Kidney epithelial cell (primary cell): ENCODE results near the gene SPATA21. TPM values are rescaled to one million over a fixed set of nuclear protein-coding genes. Genes with fewer than 3 reads are reported as not detected.

Source experiments
- DNase-seq: peaks from one replicate; pipeline ENCODE4 v3.0.0-alpha.2; 2010; ENCODE audit warnings: low read depth
- H3K27me3 ChIP-seq: 2 replicates; pipeline ENCODE4 v1.6.0; 2011; ENCODE audit warnings: low read length; ENCODE audit not compliant: control insufficient read depth, insufficient read depth
- H3K36me3 ChIP-seq: 2 replicates; pipeline ENCODE4 v1.5.1; 2011; ENCODE audit warnings: low read length; ENCODE audit not compliant: control insufficient read depth, insufficient read depth
- H3K4me3 ChIP-seq: 2 replicates; pipeline ENCODE4 v1.5.1; 2011; ENCODE audit warnings: low read depth, mild to moderate bottlenecking, control low read depth, low read length
- CTCF ChIP-seq: IDR thresholded peaks from 2 replicates; pipeline ENCODE4 v1.5.1; 2011; ENCODE audit warnings: mild to moderate bottlenecking, moderate library complexity, low read length, control low read depth, inconsistent platforms; ENCODE audit not compliant: insufficient read depth, poor library complexity, severe bottlenecking
- total RNA-seq: library from RNA; depleted of rRNA; stranded (reverse); fragments of >200 nt; gene quantifications from 2 replicates; pipeline ENCODE4 v1.2.3, GENCODE V29; 2015

Gene SPATA21
- total RNA-seq, 1 donor from 2014 or later = not detected

DNA sequence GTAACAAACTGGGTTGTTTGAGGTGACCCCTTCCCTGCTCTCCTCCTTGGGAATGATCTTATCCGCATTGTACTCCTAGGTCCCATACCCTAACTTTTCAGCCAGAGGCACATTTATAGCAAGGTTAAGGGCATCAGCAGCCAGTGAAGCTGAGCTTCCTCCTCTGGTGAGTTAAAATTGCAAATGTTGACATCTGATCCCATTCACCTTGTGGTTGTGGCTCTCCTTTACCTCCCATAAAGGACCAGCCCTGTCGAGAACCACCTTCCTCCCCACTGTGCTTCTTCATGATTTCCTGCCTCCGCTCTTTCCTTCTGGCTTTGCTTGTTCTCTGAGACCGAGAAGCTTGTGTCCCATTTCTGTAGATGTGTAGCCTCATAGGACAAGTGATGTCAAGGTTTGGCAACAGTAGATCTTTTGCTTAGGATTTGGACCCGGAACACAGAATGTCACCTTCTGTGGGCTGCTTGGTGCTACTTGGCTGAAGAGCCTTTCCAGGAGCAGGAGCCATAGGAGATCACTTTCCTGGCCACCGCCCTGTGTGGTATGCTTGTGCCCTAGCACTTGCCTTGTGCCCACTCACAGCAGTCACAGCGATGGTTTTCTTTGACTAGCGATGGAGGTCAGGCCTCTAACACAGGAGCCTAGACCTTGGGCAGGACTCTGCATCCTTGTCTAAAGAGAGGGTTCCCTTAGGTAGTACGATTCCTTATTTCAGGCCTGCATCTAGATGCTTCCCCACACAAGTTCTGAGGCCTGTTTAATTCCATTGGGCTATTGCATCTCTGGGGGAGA is 51.4 kb downstream of the SPATA21 start:
- no peaks in the 10 kb centered on the region for H3K27me3 ChIP-seq
- TF ChIP-seq CTCF = no peak
- no peaks in the 10 kb centered on the region for H3K36me3 ChIP-seq
- no peak overlapping the region for H3K4me3 ChIP-seq
- no peak for DNase-seq

DNA sequence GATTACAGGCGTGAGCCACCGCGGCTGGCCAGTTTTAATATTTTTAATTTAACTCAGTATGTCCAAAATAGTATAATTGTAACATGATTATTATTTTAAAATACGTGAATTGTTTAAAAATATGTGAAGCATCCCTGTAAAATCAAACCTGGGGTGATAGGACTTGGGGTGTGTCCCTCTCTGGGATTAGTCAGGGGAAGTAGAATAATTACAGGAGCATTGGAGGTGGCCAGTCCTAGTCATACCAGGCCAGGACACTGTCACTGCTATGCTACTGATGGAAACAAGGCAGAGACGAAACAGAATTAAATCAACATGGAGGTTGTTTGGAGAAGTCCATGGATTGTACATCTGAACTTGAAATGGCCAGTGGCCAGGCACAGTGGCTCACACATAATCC is 53.3 kb downstream of the SPATA21 start:
- H3K4me3 ChIP-seq = no peak overlapping the region
- no peaks in the 10 kb centered on the region for H3K27me3 ChIP-seq
- no peak for DNase-seq
- H3K36me3 ChIP-seq = no peaks in the 10 kb centered on the region
- TF ChIP-seq CTCF = no peak

GRCh38 chr1:16380868-16381267 is 56.4 kb downstream of the SPATA21 start:
- Histone ChIP-seq H3K36me3 (peaks cover 1% of the 10 kb centered on the region), H3K4me3 (no peak overlapping the region)
- DNase-seq = no peak

GRCh38 chr1:16378443-16378842 is 58.8 kb downstream of the SPATA21 start:
- DNase-seq = no peak
- peaks cover 1% of the 10 kb centered on the region for H3K36me3 ChIP-seq
- H3K27me3 ChIP-seq = no peaks in the 10 kb centered on the region
- no peak overlapping the region for H3K4me3 ChIP-seq
- no peak for TF ChIP-seq CTCF

More at GRCh38 chr1:16380868-16381267, 56.4 kb downstream of the SPATA21 start:
- H3K27me3 ChIP-seq = no peaks in the 10 kb centered on the region
- TF ChIP-seq CTCF = no peak

DNA sequence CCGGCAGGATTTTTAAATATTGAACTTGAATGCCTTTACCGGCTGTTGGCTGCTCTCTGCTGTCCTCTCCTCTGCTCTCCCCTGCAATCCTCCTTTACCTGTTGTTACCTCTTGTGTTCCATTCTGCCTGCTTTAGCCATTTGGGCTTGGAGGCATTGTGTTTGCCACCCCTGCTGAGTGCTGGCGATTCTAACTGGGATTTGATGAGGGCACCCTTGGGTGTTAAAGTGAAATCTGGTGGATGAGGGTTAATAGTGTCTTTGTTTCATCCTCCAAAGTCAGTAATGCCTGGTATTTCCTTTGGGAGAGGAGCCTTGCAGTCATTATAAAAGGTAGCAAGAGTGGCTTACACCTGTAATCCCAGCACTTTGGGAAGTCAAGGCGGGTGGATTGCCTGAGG is 60.3 kb downstream of the SPATA21 start:
- H3K36me3 ChIP-seq = peaks cover 1% of the 10 kb centered on the region

More for the DNA sequence above, 60.3 kb downstream of the SPATA21 start:
- Histone ChIP-seq H3K27me3 (no peaks in the 10 kb centered on the region), H3K4me3 (no peak overlapping the region)
- no peak for DNase-seq
- no peak for TF ChIP-seq CTCF
